K562 (cell line): ENCODE data around the gene RABL2B. TPM values are rescaled to one million over a fixed set of nuclear protein-coding genes. Genes with fewer than 3 reads are reported as not detected.
A peak's percentile ranks its signal among the peaks of the same experiment; 100 is the strongest.

Experiments used
- BHLHE40 ChIP-seq: IDR thresholded peaks from 2 replicates; pipeline ENCODE4 v1.6.1; 2011; ENCODE audit warnings: low read length, improper control_type of control experiment
- CEBPB ChIP-seq: fragments of 450-650 bp; IDR thresholded peaks from 2 replicates; pipeline ENCODE4 v1.6.1; 2016; ENCODE audit warnings: missing genetic modification characterization, missing compliant biosample characterization
- CXXC5 ChIP-seq: fragments of 250-450 bp; sonication (Bioruptor Pico); IDR thresholded peaks from 2 replicates; pipeline ENCODE4 v1.8.0; 2022; ENCODE audit warnings: inconsistent platforms, mild to moderate bottlenecking, moderate library complexity
- L3MBTL2 ChIP-seq: fragments of 450-650 bp; IDR thresholded peaks from 2 replicates; pipeline ENCODE4 v1.6.1; 2016; ENCODE audit warnings: mild to moderate bottlenecking, moderate library complexity
- MEIS2 ChIP-seq: fragments of 450-650 bp; IDR thresholded peaks from 2 replicates; pipeline ENCODE4 v1.6.1; 2014; ENCODE audit warnings: mild to moderate bottlenecking; ENCODE audit not compliant: partially characterized antibody
- MGA ChIP-seq: fragments of 450-650 bp; IDR thresholded peaks from 2 replicates; pipeline ENCODE4 v1.6.1; 2016; ENCODE audit warnings: mild to moderate bottlenecking, moderate library complexity
- RBFOX2 ChIP-seq: fragments of 200-400 bp; formaldehyde crosslinking; IDR thresholded peaks from 2 replicates; pipeline ENCODE4 v1.6.1; 2017; ENCODE audit warnings: low read depth, mild to moderate bottlenecking, low read length, moderate library complexity
- polyA plus RNA-seq, 8 experiments: library from polyadenylated mRNA; depleted of rRNA in 4 of 8; stranded (reverse) in 5 of 8; unstranded in 3 of 8; fragments of >200 nt; fragmentation: Nextera tagmentation in 2 of 8; fragmentation: Illumina TruSeq in 1 of 8; extraction: Ambion mirVana in 2 of 8; extraction: Trizol in 1 of 8; gene quantifications; 2 replicates each; pipeline versions ENCODE4 v1.2.1 to v1.2.3, GENCODE V29; 2011 to 2014; ENCODE audit warnings: inconsistent platforms in 1 of 8, missing spikeins in 1 of 8
- total RNA-seq, 7 experiments: library from RNA; depleted of rRNA in 6 of 7; stranded (reverse); fragments of >200 nt in 6 of 7; fragmentation: Illumina TruSeq in 2 of 7; extraction: Trizol in 2 of 7; gene quantifications; 2 replicates each; pipeline versions ENCODE4 v1.2.1 to v1.2.3, GENCODE V29; 2011 to 2021; ENCODE audit warnings: low replicate concordance in 1 of 7
- TF ChIP-seq, protein P1 (sequence below): sonication (generic); formaldehyde crosslinking; IDR thresholded peaks from 2 replicates; pipeline ENCODE4 v1.8.0; 2022; ENCODE audit warnings: missing genetic modification reagents, mild to moderate bottlenecking, moderate library complexity, borderline replicate concordance
- TF ChIP-seq, protein P2 (sequence below), 3 experiments: IDR thresholded peaks in 2 of 3; conservative IDR thresholded peaks in 1 of 3; 2 replicates each; pipeline ENCODE4 v1.5.1; 2011 to 2012; ENCODE audit warnings: low read length in 3 of 3, mild to moderate bottlenecking in 3 of 3, control low read depth in 2 of 3, improper control_type of control experiment in 1 of 3, inconsistent platforms in 1 of 3, low read depth in 1 of 3, mixed read lengths in 1 of 3, moderate library complexity in 1 of 3; ENCODE audit not compliant: insufficient read depth in 2 of 3
- TF ChIP-seq, protein P3 (sequence below): fragments of 450-650 bp; IDR thresholded peaks from 2 replicates; pipeline ENCODE4 v1.6.1; 2016

RABL2B gene
- total and polyA plus RNA-seq, 9 of the 15 experiments (the other 6 are each of a cell fraction or from before 2014, with no cell fraction given), result 0.76 to 8.5 (median 3.6) TPM

GRCh38 chr22:50756949-50757491 lies 26.4 kb downstream of the RABL2B start (continued):
- TF ChIP-seq MGA, result peak; percentile 47
- peak; percentile 56 for TF ChIP-seq L3MBTL2
- TF ChIP-seq MEIS2, result peak; percentile 3
- TF ChIP-seq BHLHE40, result peak; percentile 43; the same call in 1 of the 2 replicates
- TF ChIP-seq, protein P1, sequence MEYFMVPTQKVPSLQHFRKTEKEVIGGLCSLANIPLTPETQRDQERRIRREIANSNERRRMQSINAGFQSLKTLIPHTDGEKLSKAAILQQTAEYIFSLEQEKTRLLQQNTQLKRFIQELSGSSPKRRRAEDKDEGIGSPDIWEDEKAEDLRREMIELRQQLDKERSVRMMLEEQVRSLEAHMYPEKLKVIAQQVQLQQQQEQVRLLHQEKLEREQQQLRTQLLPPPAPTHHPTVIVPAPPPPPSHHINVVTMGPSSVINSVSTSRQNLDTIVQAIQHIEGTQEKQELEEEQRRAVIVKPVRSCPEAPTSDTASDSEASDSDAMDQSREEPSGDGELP (CRISPR knock-in tag), result peak; percentile 35; the same call in 1 of the 2 replicates
- TF ChIP-seq, protein P2, sequence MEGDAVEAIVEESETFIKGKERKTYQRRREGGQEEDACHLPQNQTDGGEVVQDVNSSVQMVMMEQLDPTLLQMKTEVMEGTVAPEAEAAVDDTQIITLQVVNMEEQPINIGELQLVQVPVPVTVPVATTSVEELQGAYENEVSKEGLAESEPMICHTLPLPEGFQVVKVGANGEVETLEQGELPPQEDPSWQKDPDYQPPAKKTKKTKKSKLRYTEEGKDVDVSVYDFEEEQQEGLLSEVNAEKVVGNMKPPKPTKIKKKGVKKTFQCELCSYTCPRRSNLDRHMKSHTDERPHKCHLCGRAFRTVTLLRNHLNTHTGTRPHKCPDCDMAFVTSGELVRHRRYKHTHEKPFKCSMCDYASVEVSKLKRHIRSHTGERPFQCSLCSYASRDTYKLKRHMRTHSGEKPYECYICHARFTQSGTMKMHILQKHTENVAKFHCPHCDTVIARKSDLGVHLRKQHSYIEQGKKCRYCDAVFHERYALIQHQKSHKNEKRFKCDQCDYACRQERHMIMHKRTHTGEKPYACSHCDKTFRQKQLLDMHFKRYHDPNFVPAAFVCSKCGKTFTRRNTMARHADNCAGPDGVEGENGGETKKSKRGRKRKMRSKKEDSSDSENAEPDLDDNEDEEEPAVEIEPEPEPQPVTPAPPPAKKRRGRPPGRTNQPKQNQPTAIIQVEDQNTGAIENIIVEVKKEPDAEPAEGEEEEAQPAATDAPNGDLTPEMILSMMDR (IDR thresholded peaks at IDR 0.05 in 2 of 3, conservative IDR thresholded peaks at IDR 0.05 in 1 of 3; ENCODE audit: insufficient read depth in 2 of 3, low read depth in 1 of 3, low read length in 3 of 3), result peak; percentile 6 to 33 (median 23); a peak in 3 of 6 replicates
- 0 out of 2 replicates have a peak, but pooled peaks have one; percentile 18 for TF ChIP-seq RBFOX2
- peak; percentile 28; the same call in 1 of the 2 replicates for TF ChIP-seq CXXC5 (CRISPR knock-in tag)
- TF ChIP-seq, protein P3, sequence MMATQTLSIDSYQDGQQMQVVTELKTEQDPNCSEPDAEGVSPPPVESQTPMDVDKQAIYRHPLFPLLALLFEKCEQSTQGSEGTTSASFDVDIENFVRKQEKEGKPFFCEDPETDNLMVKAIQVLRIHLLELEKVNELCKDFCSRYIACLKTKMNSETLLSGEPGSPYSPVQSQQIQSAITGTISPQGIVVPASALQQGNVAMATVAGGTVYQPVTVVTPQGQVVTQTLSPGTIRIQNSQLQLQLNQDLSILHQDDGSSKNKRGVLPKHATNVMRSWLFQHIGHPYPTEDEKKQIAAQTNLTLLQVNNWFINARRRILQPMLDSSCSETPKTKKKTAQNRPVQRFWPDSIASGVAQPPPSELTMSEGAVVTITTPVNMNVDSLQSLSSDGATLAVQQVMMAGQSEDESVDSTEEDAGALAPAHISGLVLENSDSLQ, result peak; percentile 39
- TF ChIP-seq CEBPB (tag), result peak; percentile 24; the same call in 1 of the 2 replicates
